CD4-positive, alpha-beta T cell treated with Interleukin-15 for 4 hours (primary cell): ENCODE measurements around the gene TEDC2.
"Not testable (repeated sequence)": the region's sequence is repeated elsewhere in the genome, so short reads cannot be mapped to it uniquely, and the experiment has no call there.

ENCODE experiments used
- DNase-seq: peaks from one replicate; pipeline ENCODE4 v3.0.0-alpha.2; 2020; ENCODE audit warnings: low spot score

Gene TEDC2

GRCh38 chr16:2476345-2476720 lies 16.4 kb downstream of the TEDC2 start:
- no peak for DNase-seq

- no peak for DNase-seq
Measured at GRCh38 chr16:2476741-2477140, 16.8 kb downstream of the TEDC2 start.

- DNase-seq, result no peak
Measured at GRCh38 chr16:2477327-2477726, 17.4 kb downstream of the TEDC2 start.

- DNase-seq, result no peak
Measured at GRCh38 chr16:2478279-2478678, 18.4 kb downstream of the TEDC2 start.

GRCh38 chr16:2479996-2480395 lies 20.1 kb downstream of the TEDC2 start:
- DNase-seq, result not testable (repeated sequence)

GRCh38 chr16:2480948-2481347 lies 21.0 kb downstream of the TEDC2 start:
- DNase-seq, result no peak

GRCh38 chr16:2481676-2482075 lies 21.8 kb downstream of the TEDC2 start:
- no peak for DNase-seq

GRCh38 chr16:2482249-2482648 lies 22.3 kb downstream of the TEDC2 start:
- no peak for DNase-seq

GRCh38 chr16:2482708-2483534 lies 23.0 kb downstream of the TEDC2 start:
- no peak for DNase-seq

- DNase-seq, result no peak
Measured at GRCh38 chr16:2483939-2484897, 24.3 kb downstream of the TEDC2 start.

GRCh38 chr16:2484898-2485508 lies 25.1 kb downstream of the TEDC2 start:
- DNase-seq, result no peak

- DNase-seq, result no peak
Measured at GRCh38 chr16:2485811-2486507, 26.1 kb downstream of the TEDC2 start.

GRCh38 chr16:2486645-2487516 lies 27.0 kb downstream of the TEDC2 start:
- peak; percentile 84 for DNase-seq

- DNase-seq, result no peak
Measured at GRCh38 chr16:2487517-2487842, 27.6 kb downstream of the TEDC2 start.

GRCh38 chr16:2487903-2488531 lies 28.1 kb downstream of the TEDC2 start:
- no peak for DNase-seq

- no peak for DNase-seq
Measured at GRCh38 chr16:2489581-2489980, 29.7 kb downstream of the TEDC2 start.

GRCh38 chr16:2490190-2491105 lies 30.5 kb downstream of the TEDC2 start:
- no peak for DNase-seq

- DNase-seq, result no peak
Measured at GRCh38 chr16:2492292-2492691, 32.4 kb downstream of the TEDC2 start.

GRCh38 chr16:2493605-2494004 lies 33.7 kb downstream of the TEDC2 start:
- no peak for DNase-seq

- no peak for DNase-seq
Measured at GRCh38 chr16:2494616-2495015, 34.7 kb downstream of the TEDC2 start.
